Suprapubic skin (tissue), 4 donors: Measurements from ENCODE around the gene TIE1. TPM values are rescaled to one million over a fixed set of nuclear protein-coding genes. Genes with fewer than 3 reads are reported as not detected.

ENCODE experiments used
- DNase-seq, 2 donors: peaks; one replicate each; pipeline ENCODE4 v3.0.0-alpha.2; 2019; ENCODE audit warnings: low spot score in 2 of 2
- H3K27ac ChIP-seq: fragments of 200-600 bp; sonication (generic); one replicate; pipeline ENCODE4 v1.5.1; 2019
- H3K27me3 ChIP-seq: fragments of 200-600 bp; sonication (generic); one replicate; pipeline ENCODE4 v1.5.1; 2019
- H3K36me3 ChIP-seq: fragments of 200-600 bp; sonication (generic); one replicate; pipeline ENCODE4 v1.5.1; 2019
- H3K4me1 ChIP-seq: fragments of 200-600 bp; sonication (generic); one replicate; pipeline ENCODE4 v1.5.1; 2019
- H3K4me3 ChIP-seq: fragments of 200-600 bp; sonication (generic); one replicate; pipeline ENCODE4 v1.5.1; 2019; ENCODE audit warnings: mild to moderate bottlenecking
- H3K9me3 ChIP-seq: fragments of 200-600 bp; sonication (generic); one replicate; pipeline ENCODE4 v1.5.1; 2019
- CTCF ChIP-seq, 2 donors: fragments of 200-600 bp in 1 of 2; fragments of 450-650 bp in 1 of 2; sonication (generic) in 1 of 2; IDR thresholded peaks; one replicate each; pipeline ENCODE4 v1.5.1; 2016 to 2019; ENCODE audit warnings: antibody characterized with exemption in 2 of 2, mild to moderate bottlenecking in 1 of 2, moderate library complexity in 1 of 2
- EP300 ChIP-seq: sonication (generic); formaldehyde crosslinking; IDR thresholded peaks from one replicate; pipeline ENCODE4 v1.6.1; 2017; ENCODE audit warnings: antibody characterized with exemption
- POLR2A ChIP-seq, 2 donors: fragments of 450-650 bp; IDR thresholded peaks; one replicate each; pipeline ENCODE4 v1.6.1; 2017; ENCODE audit warnings: antibody characterized with exemption in 2 of 2, mild to moderate bottlenecking in 2 of 2, moderate library complexity in 2 of 2
- POLR2AphosphoS5 ChIP-seq, 3 donors: sonication (generic); formaldehyde crosslinking; IDR thresholded peaks; one replicate each; pipeline ENCODE4 v1.6.1; 2017; ENCODE audit warnings: antibody characterized with exemption in 3 of 3
- WGBS: methylation state at CpG from one replicate; pipeline ENCODE4 v1.1.5; 2018; 5-methylcytosine and 5-hydroxymethylcytosine counted together
- total RNA-seq, 4 donors: library from RNA; depleted of rRNA; stranded (reverse); fragments of >200 nt; gene quantifications; one replicate each; pipeline ENCODE4 v1.1.0, GENCODE V29; 2016

The TIE1 gene
- total RNA-seq, 4 donors from 2014 or later: 5.4 to 19.0 (median 11.3) TPM

DNA sequence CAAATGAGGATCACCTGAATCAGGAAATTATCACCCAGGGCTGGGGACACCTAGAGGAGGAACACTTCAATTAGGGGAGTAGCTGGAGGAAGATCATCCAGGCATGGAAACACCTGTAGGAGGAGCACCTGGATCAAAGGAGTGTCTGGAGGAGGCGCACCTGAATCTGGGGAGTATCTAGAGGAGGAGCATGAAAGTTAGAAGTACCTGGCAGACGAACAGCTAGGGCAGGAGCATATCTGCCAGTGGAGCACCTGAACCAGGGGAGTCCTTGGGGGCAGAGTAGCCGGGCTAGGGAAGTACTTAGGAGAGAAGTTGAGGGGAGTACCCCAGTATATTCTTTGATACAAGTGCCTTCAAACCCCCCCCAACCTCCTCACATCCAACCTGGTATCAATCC, 16.7 kb upstream of the TIE1 start:
- H3K9me3 ChIP-seq: no peaks in the 10 kb centered on the region
- no peak overlapping the region for H3K4me3 ChIP-seq
- peaks cover 4% of the 10 kb centered on the region for H3K4me1 ChIP-seq
- H3K36me3 ChIP-seq: no peaks in the 10 kb centered on the region
- DNase-seq: peak in 1 of 2 donors; percentile 31
- 90% methylated on average over 3 of the region's 3 CpGs for WGBS
- TF ChIP-seq POLR2A (IDR thresholded peaks at IDR 0.05) (no peak), EP300 (no peak), CTCF (IDR thresholded peaks at IDR 0.05) (no peak), POLR2AphosphoS5 (IDR thresholded peaks at IDR 0.05) (no peak)
- H3K27me3 ChIP-seq: no peaks in the 10 kb centered on the region
- no peak overlapping the region for H3K27ac ChIP-seq

DNA sequence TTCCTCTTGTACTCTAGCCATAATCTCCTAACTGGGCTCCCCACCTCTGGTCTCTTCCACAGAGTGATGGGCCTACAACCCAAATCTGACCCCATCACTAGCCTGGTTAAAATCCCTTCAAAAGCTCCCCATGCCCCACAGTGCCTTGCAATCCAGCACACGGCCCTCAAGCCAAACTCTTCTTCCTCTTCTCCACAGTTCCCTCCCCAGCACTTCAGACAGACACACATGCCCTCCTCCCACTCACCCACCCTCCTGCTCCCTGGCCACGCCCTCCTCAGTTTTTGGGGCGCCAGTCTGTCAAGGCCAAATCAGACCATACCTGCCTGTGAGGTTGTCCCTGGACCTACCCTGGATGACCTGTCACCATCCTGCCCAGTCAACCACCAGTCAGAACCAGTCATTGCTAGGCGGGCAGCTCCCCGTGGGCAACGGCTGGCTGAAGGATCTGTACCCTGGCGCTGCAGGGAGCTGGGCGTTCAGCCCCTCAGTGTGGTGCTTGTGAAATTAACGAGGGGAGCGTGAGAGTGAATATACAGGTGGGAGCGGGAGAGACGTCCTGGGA, 16.2 kb upstream of the TIE1 start:
- Histone ChIP-seq H3K27ac (peak overlapping the region; percentile 31), H3K4me1 (peaks cover 4% of the 10 kb centered on the region), H3K27me3 (no peaks in the 10 kb centered on the region), H3K4me3 (peak overlapping the region; percentile 39), H3K9me3 (no peaks in the 10 kb centered on the region), H3K36me3 (no peaks in the 10 kb centered on the region)
- 73% methylated on average over 10 of the region's 12 CpGs for WGBS
- TF ChIP-seq POLR2A (IDR thresholded peaks at IDR 0.05) (no peak), CTCF (IDR thresholded peaks at IDR 0.05) (no peak), EP300 (no peak), POLR2AphosphoS5 (IDR thresholded peaks at IDR 0.05) (no peak)
- peak in 1 of 2 donors; percentile 49 for DNase-seq

DNA sequence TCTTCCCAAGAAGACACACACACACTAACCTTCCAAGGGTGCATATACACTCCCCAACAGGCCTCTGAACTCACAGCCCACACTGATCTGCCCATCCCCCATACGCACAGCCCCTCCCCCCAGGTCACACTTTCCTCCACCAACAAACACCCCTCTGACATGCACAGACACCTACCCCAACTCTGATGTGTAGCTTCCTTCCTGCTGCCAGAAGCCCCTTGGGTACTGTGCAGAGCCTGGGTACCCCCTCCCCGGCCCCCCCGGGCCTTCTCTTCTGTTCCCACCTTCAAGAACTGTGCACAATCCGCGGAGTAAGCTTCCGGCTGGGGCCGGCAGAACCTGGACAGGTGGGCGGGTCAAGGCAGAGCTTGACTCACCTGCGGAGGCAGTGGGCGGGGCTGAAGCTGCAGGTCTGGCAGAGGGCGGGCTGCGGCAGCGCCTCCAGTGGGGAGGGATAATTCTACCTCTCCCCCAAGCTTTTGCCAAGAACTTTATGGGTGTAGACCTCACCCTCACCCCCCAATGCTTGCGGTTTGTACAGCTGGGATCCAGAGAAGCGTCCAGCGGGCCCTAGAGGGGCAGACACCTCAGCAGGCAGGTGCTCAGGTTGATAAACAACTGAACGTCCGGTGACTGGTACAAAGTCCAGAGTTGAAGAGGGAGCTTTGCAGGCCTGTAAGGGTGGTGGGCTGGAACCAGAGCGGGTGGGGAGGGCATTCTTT, 15.4 kb upstream of the TIE1 start, which contains the start of gene C1orf210:
Gene C1orf210, minus strand, starts transcription at position 313 of the 722 bp plus-strand sequence. CDS start 2,311 bp downstream, outside the sequence.
- WGBS: 46% methylated on average over 16 of the region's 19 CpGs
- TF ChIP-seq EP300 (no peak), CTCF (IDR thresholded peaks at IDR 0.05) (peak in 1 of 2 donors; percentile 51), POLR2AphosphoS5 (IDR thresholded peaks at IDR 0.05) (no peak), POLR2A (IDR thresholded peaks at IDR 0.05) (no peak)
- H3K36me3 ChIP-seq: no peaks in the 10 kb centered on the region
- peak within 1 kb of the TSS; percentile 31 for H3K27ac ChIP-seq
- H3K27me3 ChIP-seq: no peaks in the 10 kb centered on the region
- H3K4me3 ChIP-seq: peak within 1 kb of the TSS; percentile 39
- H3K4me1 ChIP-seq: peaks cover 4% of the 10 kb centered on the region
- no peaks in the 10 kb centered on the region for H3K9me3 ChIP-seq
- peak in 1 of 2 donors; percentile 76 for DNase-seq

GRCh38 chr1:43286115-43286514, 14.7 kb upstream of the TIE1 start:
- Histone ChIP-seq H3K27ac (no peak overlapping the region), H3K4me3 (no peak overlapping the region), H3K9me3 (no peaks in the 10 kb centered on the region), H3K36me3 (no peaks in the 10 kb centered on the region), H3K27me3 (no peaks in the 10 kb centered on the region), H3K4me1 (peaks cover 4% of the 10 kb centered on the region)
- TF ChIP-seq CTCF (IDR thresholded peaks at IDR 0.05): no peak
- no peak for TF ChIP-seq POLR2A (IDR thresholded peaks at IDR 0.05)
- no peak for TF ChIP-seq POLR2AphosphoS5 (IDR thresholded peaks at IDR 0.05)
- no peak for TF ChIP-seq EP300
- DNase-seq: peak in 1 of 2 donors; percentile 50
- 92% methylated on average over 10 of the region's 11 CpGs for WGBS

DNA sequence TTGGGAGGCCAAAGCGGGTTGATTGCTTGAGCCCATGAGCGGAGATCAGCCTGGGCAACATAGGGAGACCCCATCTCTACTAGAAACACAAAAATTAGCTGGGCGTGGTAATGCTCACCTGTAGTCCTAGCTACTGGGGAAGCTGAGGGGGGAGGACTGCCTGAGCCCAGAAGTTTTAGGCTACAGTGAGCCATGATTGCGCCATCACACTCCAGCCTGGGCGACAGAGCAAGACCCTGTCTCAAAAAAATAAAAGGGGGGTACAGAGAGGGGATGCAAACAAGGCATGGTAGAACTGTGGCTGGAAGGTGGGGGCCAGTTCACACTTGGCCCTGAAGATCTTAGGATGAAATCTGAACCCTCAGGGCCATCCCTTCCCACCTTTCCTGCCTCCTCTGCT, 14.2 kb upstream of the TIE1 start:
- 98% methylated on average over 5 of the region's 5 CpGs for WGBS
- DNase-seq: no peak
- Histone ChIP-seq H3K4me3 (no peak overlapping the region), H3K27ac (no peak overlapping the region), H3K36me3 (no peaks in the 10 kb centered on the region), H3K27me3 (no peaks in the 10 kb centered on the region), H3K4me1 (peaks cover 4% of the 10 kb centered on the region), H3K9me3 (no peaks in the 10 kb centered on the region)
- TF ChIP-seq EP300 (no peak), CTCF (IDR thresholded peaks at IDR 0.05) (no peak), POLR2A (IDR thresholded peaks at IDR 0.05) (no peak), POLR2AphosphoS5 (IDR thresholded peaks at IDR 0.05) (no peak)
